ENCODE data around the gene PRKRIP1. TPM values are rescaled to one million over a fixed set of nuclear protein-coding genes. Genes with fewer than 3 reads are reported as not detected.
A peak's percentile ranks its signal among the peaks of the same experiment; 100 is the strongest.

The PRKRIP1 gene
- total RNA-seq, 1 experiment from 2014 or later = 24.9 TPM

DNA sequence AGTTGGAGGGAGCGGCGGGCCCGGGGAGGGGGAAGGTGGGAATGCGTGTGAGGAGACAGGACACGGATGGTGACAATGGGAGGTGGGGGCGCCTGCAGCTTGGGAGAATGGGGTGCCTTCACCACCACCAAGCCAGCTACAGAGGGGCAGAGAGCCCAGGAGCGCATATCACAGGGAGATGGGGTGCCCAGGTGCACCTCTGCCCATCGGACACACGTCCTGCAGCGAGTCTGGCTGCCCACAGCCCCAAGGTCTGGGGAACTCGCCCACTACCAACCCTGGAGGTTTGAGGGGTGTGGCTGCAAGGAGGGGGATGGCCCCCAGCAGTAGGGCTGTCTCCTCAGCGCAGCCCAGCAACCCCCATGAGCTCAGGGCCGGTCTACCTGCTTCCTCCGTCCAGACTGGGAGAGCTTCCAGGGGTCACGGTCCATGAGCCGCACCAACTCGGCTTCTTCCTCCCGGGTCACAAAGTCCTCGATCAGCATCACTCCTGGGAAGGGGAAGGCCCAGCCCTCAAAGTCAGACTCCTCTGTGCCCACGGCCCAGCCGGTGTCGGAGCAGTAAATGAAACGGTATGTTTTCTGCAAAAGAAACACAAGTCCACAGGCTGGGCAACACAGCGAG, 63.2 kb downstream of the PRKRIP1 start:
- H3K36me3 ChIP-seq (ENCODE audit: insufficient read depth, low read length, poor library complexity, severe bottlenecking) = peaks cover 4% of the 10 kb centered on the region
- ChIA-PET CTCF (no interaction called here), POLR2A (ENCODE audit: low non-redundant PET) (no interaction called here)
- DNase-seq (ENCODE audit: low spot score) = no peak
- intact Hi-C loops (cut with micrococcal nuclease; ENCODE audit: unreplicated experiment) = no loop called here
- H3K27me3 ChIP-seq (replicated peaks; ENCODE audit: insufficient read depth, low read depth, low read length, poor library complexity) = no peaks in the 10 kb centered on the region
- no peaks in the 10 kb centered on the region for H3K9me3 ChIP-seq (ENCODE audit: low read depth, low read length, poor library complexity, severe bottlenecking)
- no peak overlapping the region for H3K27ac ChIP-seq (ENCODE audit: low read depth, low read length, poor library complexity, severe bottlenecking)
- H3K4me3 ChIP-seq (ENCODE audit: low read depth, low read length, poor library complexity, severe bottlenecking) = no peak overlapping the region
- peaks cover 8% of the 10 kb centered on the region for H3K4me1 ChIP-seq (ENCODE audit: insufficient read depth, low read length, poor library complexity, severe bottlenecking)
- BruUV-seq (replicated peaks) = no TSS peak
- no peak for TF ChIP-seq EZH2 (IDR thresholded peaks at IDR 0.05; ENCODE audit: borderline replicate concordance, low read depth, low read length, poor library complexity, severe bottlenecking)
- TF ChIP-seq, protein P1, sequence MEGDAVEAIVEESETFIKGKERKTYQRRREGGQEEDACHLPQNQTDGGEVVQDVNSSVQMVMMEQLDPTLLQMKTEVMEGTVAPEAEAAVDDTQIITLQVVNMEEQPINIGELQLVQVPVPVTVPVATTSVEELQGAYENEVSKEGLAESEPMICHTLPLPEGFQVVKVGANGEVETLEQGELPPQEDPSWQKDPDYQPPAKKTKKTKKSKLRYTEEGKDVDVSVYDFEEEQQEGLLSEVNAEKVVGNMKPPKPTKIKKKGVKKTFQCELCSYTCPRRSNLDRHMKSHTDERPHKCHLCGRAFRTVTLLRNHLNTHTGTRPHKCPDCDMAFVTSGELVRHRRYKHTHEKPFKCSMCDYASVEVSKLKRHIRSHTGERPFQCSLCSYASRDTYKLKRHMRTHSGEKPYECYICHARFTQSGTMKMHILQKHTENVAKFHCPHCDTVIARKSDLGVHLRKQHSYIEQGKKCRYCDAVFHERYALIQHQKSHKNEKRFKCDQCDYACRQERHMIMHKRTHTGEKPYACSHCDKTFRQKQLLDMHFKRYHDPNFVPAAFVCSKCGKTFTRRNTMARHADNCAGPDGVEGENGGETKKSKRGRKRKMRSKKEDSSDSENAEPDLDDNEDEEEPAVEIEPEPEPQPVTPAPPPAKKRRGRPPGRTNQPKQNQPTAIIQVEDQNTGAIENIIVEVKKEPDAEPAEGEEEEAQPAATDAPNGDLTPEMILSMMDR (conservative IDR thresholded peaks at IDR 0.05; ENCODE audit: low read depth, low read length) = no peak

DNA sequence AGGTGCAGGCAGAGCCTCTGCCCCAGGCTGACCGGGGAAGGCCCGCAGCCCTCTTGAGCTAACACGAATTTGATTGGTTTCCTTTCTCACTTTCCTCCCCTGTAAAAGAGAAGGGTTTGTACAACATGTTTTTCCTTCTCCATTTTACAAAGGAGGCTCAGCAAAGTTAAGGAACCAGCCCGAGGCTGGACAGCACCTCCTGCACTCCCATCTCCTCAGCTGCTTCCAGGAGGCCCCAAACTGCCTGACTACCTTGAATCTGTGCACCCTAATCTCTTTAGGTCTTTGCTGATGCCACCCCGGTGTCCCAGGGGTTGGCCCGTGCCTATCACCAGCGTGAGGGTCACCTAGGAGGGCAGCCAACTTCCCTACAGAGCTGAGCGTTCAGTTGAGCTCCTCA, 64.3 kb downstream of the PRKRIP1 start:
- Histone ChIP-seq H3K27ac (ENCODE audit: low read depth, low read length, poor library complexity, severe bottlenecking) (no peak overlapping the region), H3K9me3 (ENCODE audit: low read depth, low read length, poor library complexity, severe bottlenecking) (no peaks in the 10 kb centered on the region), H3K27me3 (replicated peaks; ENCODE audit: insufficient read depth, low read depth, low read length, poor library complexity) (no peaks in the 10 kb centered on the region), H3K4me1 (ENCODE audit: insufficient read depth, low read length, poor library complexity, severe bottlenecking) (peaks cover 8% of the 10 kb centered on the region), H3K4me3 (ENCODE audit: low read depth, low read length, poor library complexity, severe bottlenecking) (no peak overlapping the region), H3K36me3 (ENCODE audit: insufficient read depth, low read length, poor library complexity, severe bottlenecking) (peaks cover 4% of the 10 kb centered on the region)
- no peak for TF ChIP-seq EZH2 (IDR thresholded peaks at IDR 0.05; ENCODE audit: borderline replicate concordance, low read depth, low read length, poor library complexity, severe bottlenecking)
- TF ChIP-seq, protein P1 (conservative IDR thresholded peaks at IDR 0.05; ENCODE audit: low read depth, low read length) = no peak
- no peak for DNase-seq (ENCODE audit: low spot score)
- ChIA-PET POLR2A (ENCODE audit: low non-redundant PET) (no interaction called here), CTCF (no interaction called here)
- no TSS peak for BruUV-seq (replicated peaks)
- intact Hi-C loops (cut with micrococcal nuclease; ENCODE audit: unreplicated experiment) = no loop called here

DNA sequence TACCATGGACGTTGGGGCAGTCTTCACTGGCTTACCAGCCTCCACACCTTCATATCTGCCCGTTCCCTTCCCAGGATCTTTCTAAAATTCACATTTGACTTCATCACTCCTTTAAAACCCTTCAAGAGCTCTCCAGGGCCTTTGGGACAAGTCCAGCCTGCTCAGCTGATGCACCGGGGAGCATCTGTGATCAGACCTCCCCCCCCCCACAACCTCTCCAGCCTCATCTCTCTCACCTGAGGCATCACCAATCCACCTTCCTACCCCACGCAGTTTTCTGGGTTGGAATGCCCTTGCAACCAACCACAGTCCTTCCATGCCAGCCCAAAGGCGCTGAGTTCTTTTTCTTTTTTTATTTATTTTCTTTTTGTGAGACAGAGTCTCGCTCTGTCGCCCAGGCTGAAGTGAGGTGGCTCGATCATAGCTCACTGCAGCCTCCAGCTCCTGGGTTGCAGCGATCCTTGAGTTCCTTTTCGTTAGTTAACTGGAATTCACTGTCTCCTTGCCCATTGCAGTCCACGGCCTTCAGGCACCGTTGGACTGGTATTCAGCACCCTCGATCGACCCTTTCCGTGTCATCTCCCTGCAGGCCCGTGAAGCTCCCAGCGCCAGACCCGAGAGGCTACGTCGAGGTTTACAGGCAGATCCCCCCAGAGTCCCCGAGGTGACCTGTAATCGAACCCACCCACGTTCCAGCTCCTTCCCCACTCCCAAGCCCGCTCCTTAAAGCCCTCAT, 67.8 kb downstream of the PRKRIP1 start:
- no peak for DNase-seq (ENCODE audit: low spot score)
- Histone ChIP-seq H3K36me3 (ENCODE audit: insufficient read depth, low read length, poor library complexity, severe bottlenecking) (peaks cover 3% of the 10 kb centered on the region), H3K9me3 (ENCODE audit: low read depth, low read length, poor library complexity, severe bottlenecking) (no peaks in the 10 kb centered on the region), H3K27ac (ENCODE audit: low read depth, low read length, poor library complexity, severe bottlenecking) (peak overlapping the region; percentile 85), H3K4me3 (ENCODE audit: low read depth, low read length, poor library complexity, severe bottlenecking) (peak overlapping the region; percentile 96), H3K27me3 (replicated peaks; ENCODE audit: insufficient read depth, low read depth, low read length, poor library complexity) (no peaks in the 10 kb centered on the region), H3K4me1 (ENCODE audit: insufficient read depth, low read length, poor library complexity, severe bottlenecking) (peaks cover 14% of the 10 kb centered on the region)
- TF ChIP-seq, protein P1 (conservative IDR thresholded peaks at IDR 0.05; ENCODE audit: low read depth, low read length) = no peak
- TF ChIP-seq EZH2 (IDR thresholded peaks at IDR 0.05; ENCODE audit: borderline replicate concordance, low read depth, low read length, poor library complexity, severe bottlenecking) = no peak
- POLR2A ChIA-PET (ENCODE audit: low non-redundant PET) = interaction anchor here (0.6 kb wide), 1 partner anchor 20 kb away, joined by 4 read pairs; no protein-coding TSS in a partner anchor
- intact Hi-C loops (cut with micrococcal nuclease; ENCODE audit: unreplicated experiment) = no loop called here
- BruUV-seq (replicated peaks) = TSS peak; percentile 36
- CTCF ChIA-PET = no interaction called here

All from A673 (cell line).